Endothelial cell (in vitro differentiated cells): ENCODE data around the gene ARHGEF12. TPM values are rescaled to one million over a fixed set of nuclear protein-coding genes. Genes with fewer than 3 reads are reported as not detected.

ENCODE experiments used
- DNase-seq: peaks from one replicate; pipeline ENCODE4 v3.0.0; 2021; ENCODE audit warnings: low spot score
- H3K27ac Mint-ChIP-seq: one replicate; pipeline ENCODE4 v1.8.0; 2021; ENCODE audit warnings: mixed read lengths, inconsistent platforms; ENCODE audit not compliant: unreplicated experiment
- H3K27me3 Mint-ChIP-seq: one replicate; pipeline ENCODE4 v1.8.0; 2021; ENCODE audit warnings: mild to moderate bottlenecking, moderate library complexity, mixed read lengths, inconsistent platforms; ENCODE audit not compliant: unreplicated experiment
- H3K36me3 Mint-ChIP-seq: one replicate; pipeline ENCODE4 v1.8.0; 2021; ENCODE audit warnings: mild to moderate bottlenecking, low read depth, mixed read lengths, inconsistent platforms; ENCODE audit not compliant: unreplicated experiment
- H3K4me1 Mint-ChIP-seq: one replicate; pipeline ENCODE4 v1.8.0; 2021; ENCODE audit warnings: mild to moderate bottlenecking, mixed read lengths, inconsistent platforms; ENCODE audit not compliant: unreplicated experiment
- H3K4me3 Mint-ChIP-seq: one replicate; pipeline ENCODE4 v1.8.0; 2021; ENCODE audit warnings: mild to moderate bottlenecking, mixed read lengths, inconsistent platforms; ENCODE audit not compliant: unreplicated experiment
- H3K9me3 Mint-ChIP-seq: one replicate; pipeline ENCODE4 v1.8.0; 2021; ENCODE audit warnings: mixed read lengths, inconsistent platforms; ENCODE audit not compliant: unreplicated experiment
- total RNA-seq: library from RNA; stranded (reverse); fragmentation: NEBNext Ultra II Directional; extraction: Animal tissue kit (Norgen Biotek cat#: 25700); gene quantifications from one replicate; pipeline ENCODE4 v1.2.1, GENCODE V29; 2021; ENCODE audit not compliant: unreplicated experiment
- TF ChIP-seq, protein P1 (sequence below): fragments of 200-600 bp; sonication (generic); IDR thresholded peaks from one replicate; pipeline ENCODE4 v1.5.0; 2021; ENCODE audit warnings: antibody characterized with exemption; ENCODE audit not compliant: unreplicated experiment

ARHGEF12 gene
- total RNA-seq, 1 donor from 2014 or later, result 128 TPM

DNA sequence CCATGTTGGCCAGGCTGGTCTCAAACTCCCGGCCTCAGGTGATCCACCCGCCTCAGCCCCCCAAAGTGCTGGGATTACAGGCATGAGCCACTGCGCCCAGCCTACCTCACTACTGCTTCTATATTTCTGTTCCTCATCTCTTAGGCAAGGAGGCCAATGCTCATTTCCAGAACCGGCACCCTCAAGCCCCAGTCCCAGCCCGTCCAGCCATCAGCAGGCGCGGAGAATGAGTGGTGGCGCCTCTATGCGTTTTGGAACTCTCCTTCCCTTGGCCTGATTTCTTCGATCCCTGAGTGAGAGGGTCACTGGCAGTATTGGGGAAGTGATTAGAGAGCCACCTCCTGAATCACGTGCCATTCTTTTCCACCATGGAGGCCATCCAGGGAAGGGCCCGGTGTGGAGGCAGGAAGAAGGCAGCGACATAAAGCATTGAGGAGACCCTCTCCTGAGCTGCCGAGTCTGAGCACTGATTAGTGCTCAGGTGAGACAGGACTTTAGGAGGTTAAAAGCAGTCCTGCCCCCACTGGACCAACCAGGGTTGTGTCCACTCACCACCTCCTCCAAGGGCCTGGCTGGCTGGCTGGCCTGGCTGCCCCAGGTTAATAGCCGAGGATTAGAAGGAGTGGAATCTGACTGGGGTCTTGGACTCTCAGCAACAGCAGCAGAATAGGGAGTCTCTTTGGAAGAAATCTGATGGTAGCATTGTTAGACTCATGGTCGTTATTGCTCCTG lies 184.0 kb downstream of the ARHGEF12 start:
- no peaks in the 10 kb centered on the region for H3K4me1 Mint-ChIP-seq
- TF ChIP-seq, protein P1, sequence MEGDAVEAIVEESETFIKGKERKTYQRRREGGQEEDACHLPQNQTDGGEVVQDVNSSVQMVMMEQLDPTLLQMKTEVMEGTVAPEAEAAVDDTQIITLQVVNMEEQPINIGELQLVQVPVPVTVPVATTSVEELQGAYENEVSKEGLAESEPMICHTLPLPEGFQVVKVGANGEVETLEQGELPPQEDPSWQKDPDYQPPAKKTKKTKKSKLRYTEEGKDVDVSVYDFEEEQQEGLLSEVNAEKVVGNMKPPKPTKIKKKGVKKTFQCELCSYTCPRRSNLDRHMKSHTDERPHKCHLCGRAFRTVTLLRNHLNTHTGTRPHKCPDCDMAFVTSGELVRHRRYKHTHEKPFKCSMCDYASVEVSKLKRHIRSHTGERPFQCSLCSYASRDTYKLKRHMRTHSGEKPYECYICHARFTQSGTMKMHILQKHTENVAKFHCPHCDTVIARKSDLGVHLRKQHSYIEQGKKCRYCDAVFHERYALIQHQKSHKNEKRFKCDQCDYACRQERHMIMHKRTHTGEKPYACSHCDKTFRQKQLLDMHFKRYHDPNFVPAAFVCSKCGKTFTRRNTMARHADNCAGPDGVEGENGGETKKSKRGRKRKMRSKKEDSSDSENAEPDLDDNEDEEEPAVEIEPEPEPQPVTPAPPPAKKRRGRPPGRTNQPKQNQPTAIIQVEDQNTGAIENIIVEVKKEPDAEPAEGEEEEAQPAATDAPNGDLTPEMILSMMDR, result no peak
- H3K36me3 Mint-ChIP-seq, result no peaks in the 10 kb centered on the region
- H3K27me3 Mint-ChIP-seq, result peaks cover 2% of the 10 kb centered on the region
- H3K9me3 Mint-ChIP-seq, result no peaks in the 10 kb centered on the region
- no peak overlapping the region for H3K4me3 Mint-ChIP-seq
- DNase-seq, result no peak
- no peak overlapping the region for H3K27ac Mint-ChIP-seq

DNA sequence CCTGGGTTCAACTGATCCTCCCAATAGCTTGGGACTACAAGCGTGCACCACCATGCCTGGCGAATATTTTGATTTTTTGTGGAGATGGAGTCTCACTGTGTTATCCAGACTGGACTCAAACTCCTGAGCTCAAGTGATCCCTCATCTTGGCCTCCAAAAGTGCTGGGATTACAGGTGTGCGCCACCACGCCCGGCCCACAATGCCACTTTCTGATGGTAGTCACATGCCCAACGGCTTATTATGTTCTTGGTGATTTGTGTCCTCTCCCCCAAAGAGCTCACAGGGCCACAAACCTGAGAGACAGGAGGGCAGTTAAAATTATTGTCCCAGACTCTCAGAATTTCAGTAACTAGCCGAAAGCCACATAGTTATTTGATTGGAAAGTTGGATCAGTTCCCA lies 185.0 kb downstream of the ARHGEF12 start:
- Mint-ChIP-seq H3K4me3 (no peak overlapping the region), H3K36me3 (no peaks in the 10 kb centered on the region), H3K27ac (no peak overlapping the region), H3K4me1 (peaks cover 3% of the 10 kb centered on the region), H3K27me3 (peaks cover 2% of the 10 kb centered on the region), H3K9me3 (no peaks in the 10 kb centered on the region)
- TF ChIP-seq, protein P1, result no peak
- no peak for DNase-seq

DNA sequence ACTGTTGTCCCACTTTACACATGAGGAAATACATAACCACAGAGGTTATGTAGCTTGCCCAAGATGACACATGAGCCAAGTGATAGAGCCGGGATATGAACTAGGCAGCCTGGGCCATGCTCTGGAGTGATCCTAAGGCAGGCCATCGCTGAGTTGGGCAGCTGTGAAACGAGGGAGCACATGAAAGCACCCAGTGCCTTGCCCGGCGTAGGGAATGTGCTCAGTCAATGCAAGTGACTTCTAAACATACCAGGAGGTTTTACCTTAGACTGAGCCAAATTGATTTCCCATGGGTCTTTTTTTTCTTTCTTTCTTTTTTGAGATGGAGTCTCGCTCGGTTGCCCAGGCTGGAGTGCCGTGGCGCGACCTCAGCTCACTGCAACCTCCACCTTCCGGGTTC lies 185.8 kb downstream of the ARHGEF12 start:
- Mint-ChIP-seq H3K9me3 (no peaks in the 10 kb centered on the region), H3K36me3 (no peaks in the 10 kb centered on the region), H3K27me3 (peaks cover 2% of the 10 kb centered on the region), H3K27ac (no peak overlapping the region), H3K4me1 (peaks cover 3% of the 10 kb centered on the region), H3K4me3 (no peak overlapping the region)
- DNase-seq, result no peak
- TF ChIP-seq, protein P1, result no peak

DNA sequence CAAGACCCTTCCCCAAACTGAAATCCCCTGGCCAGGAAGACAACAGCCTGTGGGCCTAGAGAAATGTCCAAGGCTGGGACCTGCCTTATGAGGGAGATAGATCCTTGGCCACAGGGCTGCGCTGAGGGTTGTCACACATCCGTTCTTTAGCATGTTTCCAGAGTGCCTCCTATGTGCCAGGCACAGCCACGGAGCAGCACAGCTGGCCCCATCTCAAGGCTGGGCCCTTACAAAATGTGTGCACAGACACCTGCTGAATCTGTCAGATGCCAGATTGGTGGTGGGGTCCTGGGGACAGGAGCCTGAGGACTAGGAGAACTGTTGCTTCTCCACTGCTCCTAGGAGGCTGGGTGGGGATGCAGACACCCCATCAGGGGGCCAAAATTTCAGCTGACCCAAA lies 186.5 kb downstream of the ARHGEF12 start:
- H3K27ac Mint-ChIP-seq, result no peak overlapping the region
- H3K4me3 Mint-ChIP-seq, result no peak overlapping the region

DNA sequence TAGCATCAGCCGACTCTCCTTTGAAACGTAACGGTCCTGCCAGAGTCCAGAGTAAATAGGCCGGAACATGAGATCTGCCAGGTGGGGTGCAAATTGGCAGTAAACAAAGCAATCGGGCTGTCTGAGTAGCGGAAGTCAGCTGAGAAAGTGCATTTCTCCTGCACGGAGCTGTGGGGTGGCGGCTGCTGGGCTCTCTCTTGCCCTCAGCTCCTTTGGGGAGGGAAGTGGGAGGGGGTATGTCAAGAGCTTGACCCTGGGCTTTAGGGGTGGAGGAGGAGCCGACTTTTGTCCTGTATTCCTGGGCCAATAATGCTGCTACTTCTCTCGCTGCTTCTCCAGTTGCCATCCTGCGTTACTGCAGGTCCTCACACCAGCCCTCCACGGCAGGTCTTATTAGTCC lies 187.0 kb downstream of the ARHGEF12 start:
- TF ChIP-seq, protein P1, result no peak
- H3K9me3 Mint-ChIP-seq, result no peaks in the 10 kb centered on the region
- no peaks in the 10 kb centered on the region for H3K36me3 Mint-ChIP-seq
- H3K27ac Mint-ChIP-seq, result no peak overlapping the region
- no peak overlapping the region for H3K4me3 Mint-ChIP-seq
- no peak for DNase-seq
- peaks cover 3% of the 10 kb centered on the region for H3K4me1 Mint-ChIP-seq
- peaks cover 2% of the 10 kb centered on the region for H3K27me3 Mint-ChIP-seq

More for the DNA sequence above, 186.5 kb downstream of the ARHGEF12 start:
- DNase-seq, result no peak
- Mint-ChIP-seq H3K9me3 (no peaks in the 10 kb centered on the region), H3K4me1 (peaks cover 3% of the 10 kb centered on the region), H3K36me3 (no peaks in the 10 kb centered on the region), H3K27me3 (peaks cover 2% of the 10 kb centered on the region)
- TF ChIP-seq, protein P1, result no peak
